GM18873 (cell line): ENCODE measurements around the gene SH2D5.
"Not testable (repeated sequence)": the region's sequence is repeated elsewhere in the genome, so short reads cannot be mapped to it uniquely, and the experiment has no call there.

Source experiments
- ATAC-seq: cut with Tn5 transposase; IDR thresholded peaks from one replicate; pipeline ENCODE4 v1.9.1; 2021; ENCODE audit warnings: mild to moderate bottlenecking, moderate library complexity, moderate number of reproducible peaks; ENCODE audit not compliant: unreplicated experiment, low FRiP score

SH2D5 gene

DNA sequence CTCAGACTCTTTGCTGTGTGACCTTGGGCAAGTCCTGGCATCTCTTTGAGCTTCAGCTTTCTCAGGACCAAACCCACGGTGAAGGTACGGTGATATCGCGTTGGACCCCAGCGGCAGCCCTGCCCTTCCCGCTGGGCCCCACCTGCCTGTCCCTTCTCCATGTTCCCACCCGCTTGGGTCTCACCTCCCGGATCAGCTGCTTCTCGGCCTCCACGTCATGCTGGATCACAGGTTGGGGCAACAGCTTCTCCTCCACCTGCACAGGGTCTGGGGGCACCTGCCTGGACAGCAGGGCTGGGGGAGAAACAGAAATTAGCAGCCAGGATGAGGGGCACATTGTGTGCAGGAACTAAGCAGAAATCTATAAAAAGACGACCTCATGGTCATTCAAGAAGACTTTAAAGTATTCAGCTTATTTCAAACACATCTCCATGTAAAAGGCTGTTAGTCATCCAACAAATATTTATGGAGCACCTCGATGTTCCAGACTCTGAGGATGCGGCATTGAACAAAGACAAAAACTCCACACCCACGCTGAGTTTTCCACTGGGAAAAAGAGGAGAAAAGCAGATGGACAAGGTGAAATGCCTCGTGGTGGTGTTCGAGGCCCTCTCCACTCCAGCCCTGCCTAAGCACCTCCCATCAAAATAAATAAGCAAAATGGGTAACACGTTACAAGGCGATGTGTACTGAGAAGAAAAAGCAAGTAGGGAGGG is 34.1 kb downstream of the SH2D5 start:
- no peak for ATAC-seq

DNA sequence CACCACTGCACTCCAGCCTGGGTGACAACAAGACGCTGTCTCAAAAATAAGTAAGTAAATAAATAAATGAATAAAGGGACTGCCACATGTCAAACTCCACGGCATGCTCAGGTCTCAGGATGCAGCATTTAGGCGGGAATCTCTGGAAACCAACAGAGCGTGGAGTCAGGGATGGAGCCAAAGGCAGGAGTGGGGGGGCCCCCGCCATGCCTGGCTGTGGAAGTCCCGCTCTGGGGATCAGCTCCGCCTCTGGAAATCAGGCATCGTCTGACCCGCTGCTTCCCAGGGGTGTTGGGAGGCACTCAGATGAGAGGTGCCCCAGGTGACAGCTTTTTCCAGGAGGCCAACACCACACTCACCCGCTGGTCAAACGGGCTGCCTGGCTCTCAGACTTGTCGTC is 34.9 kb downstream of the SH2D5 start:
- ATAC-seq: no peak

DNA sequence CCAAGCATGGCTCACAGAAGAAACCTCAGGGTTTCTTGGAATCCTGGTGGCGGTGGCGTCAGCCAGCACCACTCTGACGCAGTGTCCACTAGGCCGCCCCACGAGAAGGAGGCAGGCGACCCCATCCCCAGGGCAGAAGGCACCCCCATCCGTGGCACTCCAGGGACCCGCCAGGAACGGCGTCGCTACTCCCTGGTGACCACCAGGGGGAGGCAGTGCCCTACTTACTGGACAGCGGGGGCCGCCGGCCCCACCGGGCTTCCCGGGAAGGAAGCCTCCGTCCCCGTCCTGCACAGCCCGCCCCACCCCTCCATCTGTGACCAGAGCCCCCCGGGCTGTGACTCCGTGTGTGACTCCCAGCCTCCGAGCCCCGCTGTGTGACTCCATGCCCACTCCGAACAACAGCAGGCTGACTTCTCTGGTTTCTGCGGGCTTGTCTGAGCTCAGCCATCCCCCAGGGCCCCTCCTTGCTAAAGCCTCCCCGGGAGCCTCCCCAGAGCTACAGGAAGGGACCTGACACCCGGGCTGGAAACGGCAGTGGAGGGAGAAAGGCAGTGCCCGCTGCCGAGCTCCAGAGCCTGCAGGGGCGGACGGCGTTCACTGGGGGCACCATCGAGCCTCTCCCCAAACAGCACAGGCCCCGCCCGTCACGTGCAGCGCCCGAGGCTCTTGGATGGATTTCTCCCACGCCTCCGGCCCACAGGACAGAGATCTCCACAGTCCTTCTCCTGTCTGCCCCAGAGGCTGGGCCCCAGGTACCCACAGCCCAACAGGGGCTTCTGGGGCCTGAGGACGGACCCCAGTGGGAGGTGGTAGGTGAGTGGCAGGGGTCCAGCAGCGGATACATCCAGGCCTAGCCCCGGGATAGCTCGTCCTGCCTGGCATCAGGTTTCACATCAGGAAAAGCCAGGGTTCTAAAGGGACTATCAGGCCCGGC is 35.8 kb downstream of the SH2D5 start:
- ATAC-seq: no peak

DNA sequence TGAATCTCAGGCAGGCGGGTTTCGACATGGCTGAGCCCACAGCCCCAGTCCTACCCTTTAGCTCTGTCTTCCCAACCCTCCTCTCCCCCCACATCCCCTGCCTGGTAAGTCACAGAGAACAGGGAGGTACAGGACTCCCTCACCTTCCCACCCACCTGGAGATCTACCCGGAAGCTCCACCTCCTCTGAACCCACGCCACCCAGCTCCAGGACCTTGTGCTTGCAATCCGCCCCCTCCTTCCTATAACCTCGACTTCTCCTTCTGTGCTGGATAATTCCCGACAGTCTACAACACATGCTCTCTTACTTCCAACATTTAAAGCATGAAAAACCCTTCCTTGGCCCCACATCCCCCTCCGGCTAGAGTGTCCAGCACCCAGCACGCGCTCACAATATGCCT is 37.0 kb downstream of the SH2D5 start:
- ATAC-seq: no peak

DNA sequence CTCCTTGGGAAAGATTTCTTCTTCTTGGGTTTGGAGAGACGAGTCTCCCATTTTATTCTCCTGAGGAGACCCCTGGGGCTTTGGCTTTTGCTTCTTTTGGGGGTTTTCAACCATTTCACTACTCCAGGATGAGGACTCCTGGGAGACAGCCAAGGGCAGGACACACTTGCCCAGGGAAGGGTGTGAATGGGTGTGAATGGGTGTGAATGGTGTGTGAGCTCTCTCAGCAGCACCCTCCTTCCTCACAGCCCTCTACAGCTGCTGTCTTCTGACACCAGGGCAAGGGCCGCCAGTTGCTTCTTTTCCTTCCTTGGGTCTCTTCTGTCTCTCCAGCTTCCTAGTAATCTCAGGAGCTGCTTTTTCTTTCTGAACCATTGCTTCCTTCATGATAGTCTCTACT is 38.9 kb downstream of the SH2D5 start:
- ATAC-seq: no peak

DNA sequence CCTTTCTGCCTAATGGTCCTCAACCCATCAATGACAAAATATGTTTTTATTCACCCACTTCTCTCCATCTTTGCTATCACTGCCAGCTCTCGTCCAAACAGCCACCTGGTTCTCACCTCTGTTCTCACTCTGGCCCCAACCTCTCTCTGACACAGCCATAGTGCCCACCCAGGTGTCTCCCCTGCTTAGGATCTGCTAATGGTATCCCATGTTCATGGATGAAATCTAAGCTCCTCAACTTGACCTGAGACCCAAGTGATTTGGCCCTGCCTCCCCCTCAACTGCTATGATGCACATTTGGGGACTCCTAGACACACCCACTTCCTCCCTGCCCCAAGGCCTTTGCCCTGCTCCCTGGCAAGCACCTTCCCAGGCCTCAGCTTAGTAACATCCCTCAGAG is 40.6 kb downstream of the SH2D5 start:
- no peak for ATAC-seq

DNA sequence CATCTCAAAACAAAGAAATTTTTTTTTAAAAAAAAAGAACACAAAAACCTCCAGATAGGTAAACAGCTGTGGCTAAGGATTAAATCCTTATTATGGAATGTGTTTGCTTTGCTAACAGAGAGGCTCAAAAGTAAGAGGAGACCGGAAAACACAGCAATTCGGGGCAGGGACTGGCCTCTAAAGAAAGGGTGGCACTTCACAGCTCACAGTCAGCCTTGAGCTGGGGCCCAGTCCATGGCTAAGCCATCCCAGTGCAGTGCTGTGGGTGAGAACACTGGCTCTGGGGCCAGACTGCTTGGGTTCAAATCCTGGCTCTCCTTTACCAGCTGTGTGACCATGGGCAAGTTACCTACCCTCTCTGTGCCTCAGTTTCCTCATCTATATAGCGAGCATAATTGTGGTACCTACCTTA is 42.9 kb downstream of the SH2D5 start:
- ATAC-seq: no peak

DNA sequence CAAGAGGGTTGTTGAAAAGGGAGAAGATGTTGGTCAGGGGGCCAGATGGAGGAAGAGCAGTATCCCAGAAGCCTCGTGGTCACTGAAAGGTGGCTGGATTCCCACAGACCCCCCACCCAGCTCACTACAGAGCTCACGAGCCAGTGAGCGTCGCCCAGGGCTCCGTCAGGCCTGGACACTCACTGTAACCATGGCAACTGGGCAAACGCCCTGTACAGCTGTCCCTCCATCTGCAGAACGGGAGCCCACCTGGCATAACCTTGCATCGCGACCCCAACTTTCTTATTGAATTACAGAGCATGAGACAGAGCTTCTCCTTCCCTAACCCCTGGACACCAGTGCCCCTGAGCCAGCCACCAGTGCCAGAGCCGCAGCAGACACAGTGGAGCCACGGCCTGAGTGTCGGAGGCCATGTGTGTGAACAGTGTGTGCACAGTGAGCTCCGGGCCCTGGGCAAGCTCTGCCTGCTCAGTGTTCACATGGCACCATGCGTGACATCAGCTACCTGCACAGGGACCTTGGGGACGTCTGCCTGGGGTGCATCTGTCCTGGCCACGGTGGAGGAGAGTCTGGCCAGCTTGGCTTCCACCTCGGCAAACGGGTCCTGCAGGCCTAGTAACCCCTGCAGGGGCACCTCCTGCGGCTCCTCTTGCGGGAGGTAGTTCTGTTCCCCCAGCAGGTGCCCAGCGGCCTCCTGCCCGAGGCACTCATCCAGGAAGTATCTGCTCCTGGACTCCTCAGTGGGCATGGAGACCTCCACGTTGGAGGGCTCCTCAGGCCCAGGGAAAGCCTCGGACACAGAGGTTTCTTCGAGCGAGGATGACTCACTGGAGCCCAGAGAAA is 45.4 kb downstream of the SH2D5 start:
- no peak for ATAC-seq

DNA sequence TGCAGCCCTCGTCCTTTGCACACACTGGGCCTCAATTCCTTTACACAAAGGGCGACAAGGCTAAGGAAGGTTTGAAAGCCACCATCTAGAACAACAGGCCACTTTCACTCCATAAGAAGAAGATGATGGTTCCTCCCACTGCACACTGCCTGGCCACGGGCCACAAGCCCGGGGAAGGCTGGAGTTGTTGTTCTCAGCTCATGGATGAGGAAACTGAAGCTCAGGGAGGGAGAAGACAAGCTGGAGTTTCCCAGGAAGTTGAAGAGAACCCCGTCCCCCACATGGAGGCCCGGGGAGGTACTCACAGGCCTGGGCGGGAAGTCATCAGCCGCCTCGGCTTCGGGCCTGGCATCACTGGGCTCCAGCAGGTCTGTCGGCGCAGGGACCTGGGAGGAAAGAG is 46.8 kb downstream of the SH2D5 start:
- ATAC-seq: no peak

DNA sequence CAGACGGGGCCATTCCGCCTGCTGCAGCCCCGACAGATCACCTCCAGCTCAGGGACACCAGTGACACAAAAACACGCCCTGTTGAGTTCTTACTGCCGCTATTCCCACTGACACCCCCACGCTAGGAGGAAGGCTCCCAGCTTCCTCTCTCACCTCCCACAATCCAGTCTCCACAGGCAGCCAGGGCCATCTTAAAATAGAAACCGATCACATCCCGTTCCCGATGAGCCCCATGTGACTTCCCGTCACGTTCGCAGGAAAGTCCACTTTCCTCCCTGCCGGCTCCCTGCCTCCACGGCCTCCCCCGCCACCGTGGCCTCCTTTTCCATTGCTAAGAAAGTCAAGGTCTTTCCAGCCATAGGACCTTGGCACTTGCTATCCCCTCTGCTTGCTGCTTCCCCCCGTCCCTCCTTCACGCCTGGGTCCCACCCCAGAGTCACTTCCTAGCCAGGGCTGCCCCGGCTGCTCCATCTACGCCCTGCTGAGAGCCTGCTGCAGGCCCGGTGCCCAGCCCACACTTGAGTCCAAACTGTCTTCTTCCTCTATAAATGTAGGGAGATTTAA is 47.3 kb downstream of the SH2D5 start:
- no peak for ATAC-seq

DNA sequence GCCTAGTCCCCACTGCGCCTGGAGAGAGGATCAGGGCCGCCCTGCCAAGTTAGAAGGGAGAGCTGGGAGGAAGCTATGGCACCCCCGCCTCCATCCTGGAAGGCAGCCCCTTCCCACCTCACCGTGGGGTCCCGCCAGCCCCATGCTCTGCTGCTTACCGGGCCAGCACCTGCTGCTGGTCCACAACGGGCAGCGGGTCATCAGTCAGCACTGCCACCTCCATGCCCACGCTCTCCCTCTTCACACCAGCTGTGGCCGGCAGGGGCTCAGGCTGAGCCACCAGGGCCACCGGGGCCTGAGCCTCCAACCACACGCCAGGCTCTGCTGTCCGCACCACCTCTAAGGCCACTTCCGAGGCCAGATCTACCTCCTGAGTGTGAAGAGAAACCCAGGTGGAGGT is 47.9 kb downstream of the SH2D5 start:
- no peak for ATAC-seq

DNA sequence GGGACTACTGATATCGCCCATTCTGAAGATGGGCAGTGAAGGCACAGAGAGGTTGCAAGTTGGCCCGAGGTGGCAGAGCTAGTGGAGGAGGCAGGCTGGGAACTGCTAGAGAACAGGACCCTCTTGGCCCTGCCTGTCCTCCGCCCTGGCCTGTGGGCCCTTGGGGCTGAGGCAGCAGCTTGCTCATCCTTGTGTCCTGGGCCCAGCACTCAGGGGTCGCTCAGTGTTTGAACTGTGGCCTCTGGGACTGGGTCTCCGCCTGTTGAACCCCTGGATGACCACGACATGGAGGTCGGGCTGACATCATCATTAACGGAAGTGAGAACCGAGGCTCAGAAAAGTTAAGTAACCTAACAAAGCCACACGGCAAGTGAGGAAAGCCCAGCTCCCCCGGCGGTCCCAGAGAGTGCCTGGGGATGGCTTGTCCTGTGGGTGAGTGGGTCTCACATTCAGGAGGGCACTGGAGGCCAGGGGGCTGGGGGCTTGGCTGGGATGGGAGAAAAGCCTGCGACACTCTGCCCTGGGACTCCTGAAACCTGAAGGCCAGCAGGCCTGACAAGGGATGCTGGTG is 48.4 kb downstream of the SH2D5 start:
- ATAC-seq: no peak

DNA sequence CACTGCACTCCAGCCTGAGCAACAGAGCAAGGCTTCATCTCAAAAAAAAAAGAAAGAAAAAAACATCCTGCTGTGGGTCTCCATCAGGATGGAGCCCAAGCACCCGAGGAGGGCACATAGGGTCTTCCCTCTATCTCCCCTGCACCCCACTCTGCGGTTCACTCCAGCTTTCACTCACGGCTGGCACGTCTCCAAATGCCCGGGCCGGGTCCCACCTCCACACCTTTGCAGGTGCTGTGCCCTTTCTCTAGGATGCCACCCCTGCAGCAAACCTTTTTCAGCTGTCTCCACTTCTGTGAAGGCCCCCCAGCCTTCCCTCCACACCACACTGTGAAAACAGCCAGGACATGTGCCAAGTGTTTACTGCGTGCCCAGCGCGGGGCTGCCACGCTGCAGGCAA is 48.9 kb downstream of the SH2D5 start:
- ATAC-seq: no peak

DNA sequence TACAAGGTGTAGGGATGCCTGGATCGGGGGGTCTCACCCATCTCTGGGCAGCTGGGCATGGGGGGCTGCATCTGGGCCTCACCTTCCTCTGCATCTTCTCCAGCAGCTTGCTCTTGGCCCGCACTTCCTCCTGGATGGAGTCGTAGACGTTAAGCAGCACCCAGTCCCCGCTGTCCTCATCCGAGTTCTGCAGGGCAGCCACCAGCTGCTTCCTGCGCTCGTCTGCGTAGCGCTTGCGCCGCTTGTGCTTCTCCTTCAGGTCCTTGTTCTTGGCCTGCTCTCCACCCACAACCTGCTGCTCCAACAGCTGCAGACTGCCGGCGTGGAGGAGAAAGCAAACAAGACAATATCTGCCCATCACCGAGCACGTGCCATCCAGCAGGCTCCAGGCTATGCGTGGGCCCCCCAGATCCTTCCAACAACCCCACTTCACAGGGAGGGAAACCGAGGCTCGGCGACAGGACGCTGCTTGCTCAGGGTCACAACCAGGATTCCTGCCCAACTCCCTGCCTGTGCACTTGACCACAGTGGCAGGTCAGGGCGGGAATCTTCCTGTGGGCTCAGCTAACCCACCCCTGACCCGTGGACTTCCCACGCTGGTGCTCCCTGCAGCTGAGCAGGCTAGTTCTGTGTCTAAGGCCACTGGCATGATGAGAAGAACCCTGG is 49.8 kb downstream of the SH2D5 start:
- no peak for ATAC-seq

DNA sequence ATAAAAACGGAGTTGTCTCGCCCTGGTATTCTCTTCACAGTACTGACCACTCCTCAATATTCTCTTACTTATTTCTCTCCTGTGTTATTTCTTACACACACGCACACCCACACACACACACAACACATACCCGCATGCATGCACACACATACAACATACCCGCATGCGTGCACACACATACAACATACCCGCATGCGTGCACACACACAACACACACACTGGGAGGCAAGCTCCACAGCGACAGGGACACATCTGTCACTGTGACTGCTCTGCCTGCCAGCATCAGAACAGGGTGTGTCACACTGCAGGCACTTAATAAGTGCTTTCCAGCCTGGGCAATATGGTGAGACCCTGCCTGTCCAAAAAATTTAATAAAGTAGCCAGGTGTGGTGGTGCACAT is 50.5 kb downstream of the SH2D5 start:
- ATAC-seq: no peak

DNA sequence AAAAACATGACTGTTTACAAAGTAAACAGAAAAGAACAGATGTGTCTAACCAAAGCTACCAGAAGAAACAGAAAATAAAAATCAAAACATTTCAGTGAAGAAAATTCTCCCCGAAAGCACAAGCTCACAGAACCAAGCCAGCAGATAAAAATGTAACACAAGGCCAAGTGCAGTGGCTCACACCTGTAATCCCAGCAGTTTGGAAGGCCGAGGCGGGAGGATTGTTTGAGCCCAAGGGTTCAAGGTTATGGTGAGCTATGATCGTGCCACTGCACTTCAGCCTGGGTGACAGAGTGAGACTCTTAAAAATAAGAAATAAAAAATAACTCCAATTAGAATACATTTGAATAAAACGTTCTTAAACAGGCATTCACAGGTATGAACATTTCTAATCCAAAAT is 52.2 kb downstream of the SH2D5 start:
- no peak for ATAC-seq

DNA sequence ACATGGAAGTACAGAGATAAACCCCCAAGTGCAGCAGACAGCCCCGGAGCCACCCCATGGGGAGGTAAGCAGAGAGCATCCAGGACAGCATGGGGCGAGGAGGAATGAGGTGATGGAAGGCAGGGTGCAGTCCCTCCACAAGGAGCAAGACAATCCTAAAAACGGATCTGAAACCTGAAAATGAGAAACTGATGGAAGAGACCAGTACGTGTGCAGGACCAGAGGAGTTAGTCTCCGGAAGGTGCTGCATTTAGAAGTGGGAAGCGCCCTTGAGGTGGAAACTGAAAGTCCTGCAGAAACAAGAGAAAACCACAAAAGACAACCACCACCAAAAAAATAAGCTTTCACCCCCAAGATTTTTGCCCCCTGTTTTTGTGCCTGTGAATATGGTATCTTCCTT is 53.9 kb downstream of the SH2D5 start:
- ATAC-seq: no peak

DNA sequence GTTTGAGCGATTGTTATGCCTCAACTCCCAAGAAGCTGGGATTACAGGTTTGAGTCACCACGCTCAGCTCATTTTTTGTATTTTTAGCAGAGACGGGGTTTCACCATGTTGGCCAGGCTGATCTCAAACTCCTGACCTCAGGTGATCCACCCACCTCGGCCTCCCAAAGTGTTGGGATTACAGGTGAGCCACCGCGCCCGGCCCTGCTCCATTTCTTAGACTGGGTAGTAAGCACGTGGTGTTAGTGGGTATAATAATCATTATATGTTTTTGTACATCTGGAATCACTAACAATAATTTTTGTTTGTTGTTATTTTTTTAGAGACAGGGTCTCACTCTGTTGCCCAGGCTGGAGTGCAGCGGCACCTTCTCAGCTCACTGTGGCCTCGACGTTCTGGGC is 58.9 kb downstream of the SH2D5 start:
- ATAC-seq: not testable (repeated sequence)

DNA sequence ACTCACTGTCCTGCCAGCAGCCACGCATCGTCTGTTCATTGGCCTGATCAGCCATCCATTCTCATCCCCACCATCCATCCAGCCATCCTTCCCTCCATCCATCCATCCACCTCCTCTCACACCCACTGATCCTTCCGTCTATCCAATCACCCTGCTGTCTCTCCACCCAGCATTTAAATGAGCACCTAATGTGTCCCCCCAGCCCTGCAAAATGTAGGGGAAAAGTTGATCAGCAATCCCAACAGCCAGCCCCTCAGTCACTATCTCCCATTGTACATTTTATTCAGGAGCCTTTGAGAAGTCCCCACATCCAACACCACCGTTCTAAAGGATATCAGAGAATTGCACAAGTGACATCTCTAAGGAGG is 60.3 kb downstream of the SH2D5 start:
- no peak for ATAC-seq

DNA sequence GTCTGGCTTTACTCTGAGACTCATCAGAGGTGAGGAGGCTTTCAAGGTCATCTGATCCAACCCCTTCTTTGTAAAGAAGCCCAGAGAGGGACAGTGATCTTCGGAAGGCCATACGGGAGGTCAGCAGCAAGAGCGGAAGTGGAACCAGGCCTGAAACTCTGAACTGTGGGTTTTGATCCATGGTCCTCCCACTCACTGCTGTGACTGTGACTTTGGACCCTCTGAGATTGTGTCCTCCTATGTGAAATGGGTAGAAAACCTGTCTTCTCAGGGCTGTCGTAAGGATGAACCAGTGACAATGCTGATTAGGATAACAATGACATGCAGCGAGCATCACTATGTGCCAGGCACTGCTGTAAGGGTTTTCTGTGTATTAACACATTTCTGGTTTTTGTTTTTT is 61.6 kb downstream of the SH2D5 start:
- no peak for ATAC-seq
